HG03460 (cell line): Measurements from ENCODE around the gene CDC5L.

Experiments used
- ATAC-seq: cut with Tn5 transposase; IDR thresholded peaks from one replicate; pipeline ENCODE4 v1.9.1; 2021; ENCODE audit not compliant: unreplicated experiment

The CDC5L gene

DNA sequence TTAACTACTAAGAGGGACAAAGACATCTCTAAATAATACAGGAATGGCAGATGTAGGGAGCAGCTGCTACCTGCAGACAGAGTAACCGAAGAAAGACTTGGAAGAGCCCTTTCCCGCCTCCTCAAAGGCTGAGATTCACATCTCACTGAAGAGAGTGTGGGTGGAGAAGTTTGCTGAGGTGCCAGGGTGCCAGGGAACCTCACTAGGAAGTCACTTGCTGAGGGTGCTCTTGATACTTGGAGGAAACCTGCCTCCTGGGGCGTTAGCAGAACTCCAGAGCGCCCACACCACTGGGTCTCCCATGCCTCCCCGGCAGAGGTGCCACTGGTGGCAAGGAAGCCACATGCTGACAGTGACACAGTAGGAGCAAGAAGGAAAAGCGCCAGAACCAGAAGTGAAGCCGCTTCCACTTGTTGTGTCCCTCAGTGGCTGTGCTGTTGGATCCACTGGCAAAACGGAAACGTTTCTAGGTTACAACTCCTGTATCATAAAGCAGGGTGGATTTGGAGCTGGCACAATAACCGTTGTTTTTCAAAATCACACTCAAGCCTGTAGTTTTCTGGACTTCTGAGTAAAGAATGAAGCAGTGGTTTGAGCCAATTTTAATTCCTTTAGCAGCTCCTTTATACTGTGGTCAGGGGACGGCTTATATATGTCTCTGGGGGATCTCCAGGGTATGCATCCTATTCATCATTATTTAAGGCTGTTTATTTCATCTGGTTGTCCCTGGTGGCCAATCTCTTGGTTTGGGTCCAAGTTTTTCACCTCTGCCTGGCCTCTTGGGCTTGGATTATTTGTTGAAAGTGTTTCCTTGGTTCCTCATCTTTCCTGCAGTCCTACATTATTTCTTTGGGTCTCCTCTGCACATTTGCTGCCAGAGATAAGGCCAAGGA lies 64.5 kb downstream of the CDC5L start:
- ATAC-seq, result no peak

- no peak for ATAC-seq
These were observed 65.2 kb downstream of the CDC5L start for GRCh38 chr6:44452725-44453124.

DNA sequence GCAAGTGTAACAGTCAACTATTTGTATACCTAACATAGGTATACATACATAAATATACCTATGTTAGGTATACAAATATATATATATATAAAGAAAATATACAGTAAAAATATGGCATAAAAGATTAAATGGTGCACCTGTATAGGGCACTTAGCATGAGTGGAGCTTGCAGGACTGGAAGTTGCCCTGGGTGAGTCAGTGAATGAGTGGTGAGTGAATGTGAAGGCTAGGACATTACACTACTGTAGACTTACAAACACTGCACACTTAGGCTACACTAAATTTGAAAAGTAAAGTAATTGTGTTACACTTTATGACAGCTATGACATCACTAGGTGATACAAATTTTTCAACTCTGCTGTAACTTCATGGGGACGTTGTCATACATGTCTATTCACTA lies 65.6 kb downstream of the CDC5L start:
- no peak for ATAC-seq

- ATAC-seq, result no peak
These were observed 66.7 kb downstream of the CDC5L start for GRCh38 chr6:44454198-44454597.

DNA sequence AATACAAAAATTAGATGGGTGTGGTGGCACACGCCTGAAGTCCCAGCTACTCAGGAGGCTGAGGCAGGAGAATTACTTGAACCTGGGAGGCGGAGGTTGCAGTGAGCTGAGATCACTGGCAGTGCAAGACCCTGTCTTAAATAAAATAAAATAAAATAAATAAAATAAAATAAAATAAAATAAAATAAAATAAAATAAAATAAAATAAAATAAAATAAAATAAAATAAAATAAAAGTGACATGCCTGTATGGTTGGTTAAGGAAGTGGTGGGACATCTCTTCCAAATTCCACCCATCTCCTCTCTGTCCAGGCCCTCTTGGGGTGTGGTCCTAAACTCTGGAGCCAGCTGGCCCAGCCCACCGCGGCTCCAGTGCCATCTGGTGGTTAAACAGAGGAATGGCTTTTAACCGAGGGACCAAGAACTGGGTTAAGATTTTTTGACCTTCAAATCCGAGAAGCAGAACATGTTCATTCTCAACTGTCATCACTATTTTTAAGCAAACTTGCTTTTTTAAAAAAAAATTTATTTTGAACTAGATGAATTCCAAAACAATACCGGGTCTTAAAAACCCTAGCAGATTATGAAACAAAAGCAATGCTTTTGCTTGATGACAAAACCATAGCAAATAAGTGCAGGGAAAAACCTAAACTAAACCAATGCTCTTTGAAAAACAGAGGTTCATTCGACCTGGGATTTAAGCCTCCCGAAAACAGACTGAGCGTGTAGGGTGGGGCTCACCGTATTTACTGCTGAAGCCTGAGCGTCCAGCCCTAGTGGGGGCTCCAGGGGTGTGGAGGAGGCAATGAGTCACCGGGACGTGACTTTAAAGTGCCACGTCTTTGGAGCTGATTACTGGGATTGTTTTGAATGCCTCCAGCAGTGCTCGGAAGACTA lies 68.8 kb downstream of the CDC5L start:
- no peak for ATAC-seq

DNA sequence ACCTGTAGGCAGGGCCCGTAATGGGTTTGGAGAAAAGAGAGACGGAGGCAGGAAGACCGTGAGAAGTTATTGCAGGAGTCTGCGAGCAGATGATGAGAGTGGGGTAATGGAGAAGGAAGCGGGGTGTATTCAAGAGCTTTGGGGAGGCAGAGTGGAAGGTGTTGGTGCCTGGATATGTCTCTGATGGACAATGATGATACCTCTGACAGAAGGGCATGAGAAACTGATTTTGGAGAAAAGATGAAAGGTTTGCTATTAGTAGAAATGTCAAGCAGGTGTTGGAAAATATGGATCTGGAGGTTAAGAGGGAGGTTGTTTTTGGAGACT lies 69.4 kb downstream of the CDC5L start:
- ATAC-seq, result no peak

- no peak for ATAC-seq
These were observed 70.1 kb downstream of the CDC5L start for GRCh38 chr6:44457596-44457995.

DNA sequence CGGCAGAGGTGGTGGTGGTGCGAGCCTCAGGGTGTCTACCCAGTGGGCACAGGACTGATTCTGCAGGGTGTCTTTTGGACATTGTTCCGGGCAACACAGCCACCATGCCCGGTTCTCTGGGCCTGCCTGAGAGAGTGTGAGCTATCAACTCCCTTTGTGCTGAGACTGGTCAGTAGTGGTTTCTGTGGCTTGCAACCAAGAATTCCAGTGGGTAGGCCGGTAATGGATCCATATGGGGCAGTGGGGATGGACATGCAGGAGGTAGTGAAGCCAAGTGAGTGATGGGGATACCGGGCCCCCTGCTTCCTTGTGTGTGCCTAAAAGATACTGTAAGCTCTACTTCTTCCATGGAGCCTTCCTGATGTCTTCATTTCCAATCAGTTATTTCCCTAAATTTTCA lies 71.0 kb downstream of the CDC5L start:
- no peak for ATAC-seq

DNA sequence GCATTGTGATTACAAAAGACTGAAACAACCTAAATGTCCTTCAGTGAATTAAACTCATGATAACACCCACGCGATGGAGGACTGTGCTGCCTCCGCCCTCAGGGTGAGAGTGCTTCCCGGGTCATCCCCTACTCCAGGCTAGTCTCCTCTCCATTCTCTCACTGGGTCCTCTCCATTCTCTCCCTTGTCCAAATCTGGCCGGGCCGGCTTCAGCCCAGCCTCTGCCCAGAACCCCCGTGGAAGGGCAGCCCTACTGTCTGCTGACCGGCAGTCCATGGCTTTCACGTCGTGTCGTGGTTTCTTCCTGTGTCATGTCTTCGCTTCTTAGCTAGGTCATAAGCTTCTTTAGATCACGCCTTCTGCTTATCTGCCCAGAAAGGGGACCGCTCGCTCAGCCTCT lies 74.8 kb downstream of the CDC5L start:
- no peak for ATAC-seq

DNA sequence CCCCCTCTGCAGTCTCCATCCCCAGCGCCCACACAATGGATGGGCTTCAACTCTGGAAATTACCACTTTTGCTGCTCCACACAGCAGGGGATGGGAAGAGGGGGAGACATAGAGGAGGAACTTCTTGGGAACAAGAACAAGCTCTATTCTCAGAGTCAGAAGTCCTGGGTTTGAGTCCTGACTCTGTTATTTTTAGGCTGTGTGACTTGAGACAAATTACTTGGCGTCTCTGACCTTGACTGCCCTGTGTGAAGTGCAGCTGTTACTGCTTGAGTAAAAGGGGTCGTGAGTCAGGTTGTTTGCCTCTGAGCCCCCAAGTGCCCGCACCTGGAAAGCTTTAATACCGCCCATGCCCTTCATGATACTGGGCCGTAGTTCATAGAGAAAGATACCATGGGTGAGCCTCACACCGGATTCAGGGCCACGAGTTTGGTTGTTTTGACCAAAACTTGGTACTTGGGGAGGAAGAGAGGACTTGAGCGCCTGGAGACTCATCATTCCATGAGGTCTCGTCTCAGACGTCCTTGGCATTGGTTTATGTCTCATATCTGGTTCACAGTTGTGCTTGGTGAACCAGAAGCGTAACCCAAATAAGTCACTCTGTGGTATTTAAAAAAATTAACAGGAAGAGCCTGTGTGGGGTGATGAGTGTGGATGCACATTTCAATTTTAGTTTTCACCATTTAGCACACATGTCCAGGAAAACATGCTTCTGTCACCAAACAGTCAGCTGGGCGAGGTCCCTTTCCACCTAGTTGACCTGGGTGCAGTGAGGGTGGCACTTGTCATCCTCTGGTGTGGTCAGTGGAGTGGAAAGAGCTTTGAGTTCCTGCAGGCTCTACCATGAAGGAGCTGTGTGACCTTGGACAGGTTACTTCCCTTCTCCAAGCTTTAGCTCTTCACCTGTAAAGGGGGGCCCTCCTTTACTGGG lies 75.6 kb downstream of the CDC5L start:
- no peak for ATAC-seq

- no peak for ATAC-seq
These were observed 76.4 kb downstream of the CDC5L start for GRCh38 chr6:44463728-44464450.

DNA sequence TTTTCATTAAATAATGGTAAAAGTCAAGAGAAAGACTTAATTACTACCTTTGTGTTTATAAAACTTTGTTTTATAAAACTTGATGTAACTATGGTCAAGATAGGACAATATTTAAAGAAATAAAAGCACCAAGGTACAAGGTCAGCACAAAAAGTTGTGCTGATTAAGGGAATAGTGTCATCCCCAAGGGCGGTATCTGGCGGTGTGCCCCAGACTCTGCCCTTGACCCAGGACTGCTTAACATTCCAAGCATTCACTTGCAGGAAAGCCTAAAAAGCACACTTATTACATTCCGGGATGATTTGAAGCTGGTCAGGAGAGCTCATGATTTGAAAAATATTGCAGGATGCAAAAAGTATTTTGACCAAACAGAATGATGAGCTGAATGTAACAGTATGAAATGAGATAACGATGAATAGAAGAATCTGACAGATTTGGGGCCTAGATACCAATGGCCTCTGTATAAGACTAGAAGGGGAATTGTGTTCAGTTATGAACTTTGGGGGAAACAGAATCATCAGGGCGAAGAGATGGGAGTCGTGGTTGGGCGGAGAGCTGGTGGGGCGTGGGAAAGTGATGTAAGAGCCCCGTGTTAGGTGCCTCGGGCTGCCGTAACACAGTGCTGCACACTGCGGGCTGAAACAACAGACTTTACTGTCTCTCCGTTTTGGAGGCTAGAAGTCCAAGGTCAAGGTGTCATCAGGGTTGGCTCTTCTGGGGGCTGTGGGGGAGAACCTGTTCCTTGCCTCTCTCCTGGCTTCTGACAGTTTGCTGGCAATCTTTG lies 77.2 kb downstream of the CDC5L start:
- no peak for ATAC-seq

DNA sequence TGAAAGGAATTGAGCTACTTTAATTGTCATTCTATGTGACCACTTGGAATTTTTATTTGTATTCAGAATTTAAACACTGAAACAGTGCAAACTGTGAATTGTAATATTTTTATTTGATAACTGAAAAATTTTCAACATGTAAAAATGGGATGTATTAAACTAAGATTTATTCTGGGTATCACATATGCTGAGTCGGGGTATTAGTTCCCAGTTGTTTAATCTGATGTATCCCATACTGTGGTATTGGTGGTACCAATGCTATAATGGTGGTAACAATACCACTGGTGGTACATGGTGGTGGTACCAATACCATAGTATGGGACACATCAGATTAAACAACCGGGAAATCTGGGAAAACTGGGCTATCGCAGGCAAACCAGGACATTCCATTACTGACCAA lies 79.4 kb downstream of the CDC5L start:
- no peak for ATAC-seq

DNA sequence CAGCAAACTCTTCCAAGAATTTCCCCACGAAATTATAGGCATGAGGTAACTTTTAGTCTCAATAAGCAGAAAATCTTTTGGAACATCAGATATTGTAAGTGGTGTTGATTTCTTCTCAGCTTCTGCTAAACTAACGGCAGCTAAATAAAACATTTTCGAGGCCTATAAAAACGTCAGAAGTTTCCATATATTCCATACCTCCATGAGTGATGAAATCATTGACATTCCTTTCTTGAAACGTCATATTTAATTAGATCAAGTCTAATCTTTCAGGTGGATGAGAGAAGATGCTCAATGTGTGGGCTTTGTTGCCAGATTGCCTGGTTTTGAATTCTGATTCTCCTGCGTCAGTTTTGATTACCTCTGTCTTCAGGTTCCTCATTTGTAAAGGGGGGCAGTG lies 81.3 kb downstream of the CDC5L start:
- no peak for ATAC-seq

DNA sequence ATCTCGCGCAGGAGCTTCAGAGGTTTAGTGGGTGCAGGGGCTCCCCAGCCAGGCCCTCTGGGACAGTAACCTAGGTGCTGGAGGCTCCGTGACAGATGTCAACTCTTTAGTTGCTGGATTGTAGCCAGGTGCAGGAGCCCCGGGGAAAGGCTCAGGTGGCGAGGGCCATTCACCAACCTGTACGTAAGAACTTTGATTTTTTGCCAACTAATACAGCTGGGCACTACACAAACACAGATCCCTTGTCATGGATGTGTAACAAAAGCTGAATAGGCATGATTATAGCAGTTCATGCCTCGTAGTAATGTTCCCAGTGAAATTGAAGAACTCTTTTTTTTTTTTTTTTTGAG lies 82.6 kb downstream of the CDC5L start:
- no peak for ATAC-seq

DNA sequence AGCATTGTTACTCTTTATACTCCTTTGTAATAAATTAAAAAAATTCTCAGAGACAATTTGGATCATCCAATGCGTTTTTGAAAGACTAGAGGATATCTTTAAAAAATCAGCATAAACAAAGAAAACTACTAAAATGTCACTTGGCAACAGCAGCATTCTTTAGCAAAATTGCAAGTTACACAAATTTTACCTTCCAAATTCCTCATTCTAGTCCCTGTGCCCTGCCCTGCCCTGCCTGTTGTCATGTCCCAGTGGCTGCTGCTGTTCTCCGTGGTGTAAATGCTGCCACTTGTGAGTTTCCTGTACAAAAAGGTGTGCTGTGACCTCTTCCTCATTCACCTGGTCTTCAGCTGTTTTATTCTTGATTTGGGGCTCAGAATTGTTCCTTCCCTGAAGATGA lies 83.2 kb downstream of the CDC5L start:
- no peak for ATAC-seq

DNA sequence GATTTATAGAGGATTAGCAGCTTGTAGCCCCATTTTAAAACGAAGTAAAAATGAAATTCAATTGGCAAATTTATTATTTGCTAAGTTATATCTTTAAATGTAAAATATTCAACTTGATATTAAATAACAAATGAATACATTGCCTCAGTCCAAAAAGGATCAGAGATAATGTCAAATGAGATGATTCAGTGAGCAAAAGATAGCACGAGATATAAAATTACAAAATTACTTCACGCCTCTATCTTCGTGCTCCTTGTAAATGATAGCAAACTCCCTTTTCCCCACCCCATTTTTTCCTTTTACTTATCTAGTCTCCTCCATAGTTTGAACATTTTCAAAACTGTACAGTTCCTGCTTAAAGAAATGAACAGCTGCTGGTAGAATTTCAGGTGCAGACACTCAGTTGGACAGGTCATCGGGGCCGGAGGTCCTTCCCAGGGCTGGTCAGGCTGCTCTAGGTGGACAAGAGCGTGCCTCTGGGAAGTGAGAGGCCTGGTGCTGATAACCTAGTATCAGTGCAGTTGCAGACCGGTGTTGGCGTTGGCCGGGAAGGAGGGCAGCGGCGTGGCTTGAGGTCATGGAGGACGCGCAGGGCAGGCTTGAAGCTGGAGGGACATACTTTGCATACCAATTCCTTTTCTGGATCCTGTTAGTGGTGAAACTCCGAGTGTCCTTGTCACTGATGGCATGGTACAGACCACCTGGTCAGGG lies 83.9 kb downstream of the CDC5L start:
- ATAC-seq, result no peak

- ATAC-seq, result no peak
These were observed 84.9 kb downstream of the CDC5L start for GRCh38 chr6:44472250-44472945.
